NCI-H82 (cell line): ENCODE data around the gene UPK1A.

Source experiments
- DNase-seq: peaks from one replicate; lab custom pipeline; 2025; lab: John Stamatoyannopoulos, UW

The UPK1A gene

GRCh38 chr19:35666251-35666913, at the start of gene UPK1A:
Gene UPK1A (plus strand): TSS chr19:35666517. CDS start chr19:35666813, 296 bp downstream.
- no peak for DNase-seq

GRCh38 chr19:35618857-35619256, 47.5 kb upstream of the UPK1A start:
- DNase-seq = peak; percentile 13

- DNase-seq = no peak
Measured at GRCh38 chr19:35619290-35619923, 46.9 kb upstream of the UPK1A start.

GRCh38 chr19:35620001-35620400, 46.3 kb upstream of the UPK1A start:
- no peak for DNase-seq

- no peak for DNase-seq
Measured at GRCh38 chr19:35621708-35622107, 44.6 kb upstream of the UPK1A start.

- no peak for DNase-seq
Measured at GRCh38 chr19:35622750-35623149, 43.6 kb upstream of the UPK1A start.

GRCh38 chr19:35623327-35624010, 42.8 kb upstream of the UPK1A start:
- no peak for DNase-seq

- DNase-seq = no peak
Measured at GRCh38 chr19:35628264-35628564, 38.1 kb upstream of the UPK1A start.

GRCh38 chr19:35628565-35629331, 37.6 kb upstream of the UPK1A start, which contains the start of gene RBM42:
Gene RBM42 (plus strand): TSS chr19:35629036. CDS start chr19:35629154, 118 bp downstream.
- DNase-seq = peak; percentile 99

GRCh38 chr19:35629332-35629633, 37.0 kb upstream of the UPK1A start:
- DNase-seq = no peak

GRCh38 chr19:35633727-35634440, 32.4 kb upstream of the UPK1A start:
- DNase-seq = no peak

- no peak for DNase-seq
Measured at GRCh38 chr19:35636651-35637050, 29.7 kb upstream of the UPK1A start.

GRCh38 chr19:35637165-35637564, 29.2 kb upstream of the UPK1A start:
- no peak for DNase-seq

- no peak for DNase-seq
Measured at GRCh38 chr19:35639321-35639639, 27.0 kb upstream of the UPK1A start.

GRCh38 chr19:35639863-35640262, 26.5 kb upstream of the UPK1A start:
- DNase-seq = no peak

- peak; percentile 38 for DNase-seq
Measured at GRCh38 chr19:35641515-35642151, 24.7 kb upstream of the UPK1A start, which contains the start of gene ETV2. Gene ETV2 (plus strand): TSS chr19:35641745. CDS start chr19:35642461, 716 bp downstream.

GRCh38 chr19:35642312-35642711, 24.0 kb upstream of the UPK1A start:
- peak; percentile 17 for DNase-seq

GRCh38 chr19:35642798-35643254, 23.5 kb upstream of the UPK1A start:
- DNase-seq = no peak

GRCh38 chr19:35643255-35644205, 22.8 kb upstream of the UPK1A start:
- peak; percentile 95 for DNase-seq
